IPS DF 6.9 (cell line): ENCODE results near the gene MAML2.

ENCODE experiments used
- DNase-seq: peaks from one replicate; pipeline ENCODE4 v3.0.0-alpha.2; 2013; ENCODE audit warnings: low read depth, low spot score
- H3K27ac ChIP-seq: one replicate; pipeline ENCODE4 v1.5.1; 2013; ENCODE audit warnings: low read length, control low read depth
- H3K27me3 ChIP-seq: 2 replicates; pipeline ENCODE4 v1.6.1; 2013; ENCODE audit warnings: mild to moderate bottlenecking, low read length; ENCODE audit not compliant: control insufficient read depth, insufficient read depth
- H3K36me3 ChIP-seq: 2 replicates; pipeline ENCODE4 v1.6.1; 2013; ENCODE audit warnings: low read length; ENCODE audit not compliant: control insufficient read depth, insufficient read depth
- H3K4me1 ChIP-seq: 2 replicates; pipeline ENCODE4 v1.6.1; 2013; ENCODE audit warnings: low read length; ENCODE audit not compliant: control insufficient read depth, insufficient read depth
- H3K4me3 ChIP-seq: 2 replicates; pipeline ENCODE4 v1.5.1; 2013; ENCODE audit warnings: mild to moderate bottlenecking, low read length
- H3K9me3 ChIP-seq: 2 replicates; pipeline ENCODE4 v1.6.1; 2013; ENCODE audit warnings: low read length, inconsistent platforms; ENCODE audit not compliant: control insufficient read depth, insufficient read depth
- WGBS: extraction: QIAGEN DNeasy Blood & Tissue Kit; methylation state at CpG from one replicate; pipeline ENCODE4 v1.1.7; 2013; ENCODE audit warnings: mixed read lengths, missing lambda C conversion rate; ENCODE audit not compliant: insufficient read length, insufficient coverage; 5-methylcytosine and 5-hydroxymethylcytosine counted together

The MAML2 gene

DNA sequence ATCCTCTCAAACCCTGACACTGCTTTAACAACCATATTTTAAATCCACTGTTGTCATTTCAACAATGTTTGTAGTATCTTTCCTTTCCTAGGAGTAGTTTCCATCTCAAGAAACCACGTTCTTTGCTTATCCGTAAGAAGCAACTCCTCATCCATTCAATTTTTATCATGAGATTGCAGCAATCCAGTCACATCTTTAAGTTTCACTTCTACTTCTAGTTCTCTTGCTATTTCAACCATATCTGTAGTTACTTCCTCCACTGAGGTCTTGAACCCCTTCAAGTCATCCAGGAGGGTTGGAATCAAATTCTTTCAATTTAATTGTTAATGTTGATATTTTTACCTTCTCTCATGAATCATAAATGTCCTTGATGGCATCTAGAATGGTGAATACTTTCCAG is 24.3 kb upstream of the MAML2 start:
- H3K4me1 ChIP-seq: no peaks in the 10 kb centered on the region
- no peak overlapping the region for H3K27ac ChIP-seq
- WGBS: no CpG with 5 or more reads among the region's 2 CpGs
- H3K9me3 ChIP-seq: no peaks in the 10 kb centered on the region
- no peaks in the 10 kb centered on the region for H3K36me3 ChIP-seq
- DNase-seq: no peak
- no peaks in the 10 kb centered on the region for H3K27me3 ChIP-seq
- no peak overlapping the region for H3K4me3 ChIP-seq

DNA sequence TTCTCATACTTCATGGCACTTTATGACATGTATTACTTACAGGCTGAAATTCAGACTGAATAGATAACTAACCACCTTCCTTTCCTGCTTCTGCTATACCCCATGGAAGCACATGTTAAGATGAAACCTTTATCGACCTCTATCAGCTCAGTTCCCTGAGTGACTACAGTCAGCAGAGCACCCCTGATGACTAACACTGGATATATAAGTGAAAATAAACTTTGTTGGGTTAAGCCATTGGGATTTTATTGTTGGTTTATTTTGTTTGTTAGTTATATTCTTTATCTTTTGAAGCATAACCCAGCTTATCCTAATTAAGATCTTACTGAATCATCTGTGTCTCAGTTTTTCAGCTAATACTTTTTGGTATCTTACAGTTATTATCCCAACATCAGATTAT is 23.0 kb upstream of the MAML2 start:
- no peak overlapping the region for H3K4me3 ChIP-seq
- no CpG with 5 or more reads among the region's 1 CpG for WGBS
- no peaks in the 10 kb centered on the region for H3K9me3 ChIP-seq
- H3K27me3 ChIP-seq: no peaks in the 10 kb centered on the region
- no peak overlapping the region for H3K27ac ChIP-seq
- no peak for DNase-seq
- H3K4me1 ChIP-seq: no peaks in the 10 kb centered on the region
- H3K36me3 ChIP-seq: no peaks in the 10 kb centered on the region

DNA sequence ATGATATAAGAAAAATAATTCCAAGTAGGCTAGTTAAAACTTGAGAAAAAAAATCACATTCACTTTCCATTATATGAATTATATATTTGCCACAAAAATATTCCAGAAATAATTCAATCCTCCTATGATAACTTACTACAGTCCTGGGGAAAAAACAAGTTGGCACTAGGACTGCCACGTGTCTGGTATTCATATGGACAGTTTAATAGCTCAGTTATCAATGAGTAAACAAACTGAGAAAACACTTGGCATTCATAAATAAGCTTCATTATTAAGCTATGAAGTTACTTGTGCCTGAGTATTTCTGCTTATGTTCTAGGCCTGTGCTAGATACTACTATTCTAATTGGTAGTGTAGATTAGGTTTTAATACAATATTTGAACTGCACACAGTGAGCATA is 22.5 kb upstream of the MAML2 start:
- no peak overlapping the region for H3K4me3 ChIP-seq
- H3K4me1 ChIP-seq: no peaks in the 10 kb centered on the region
- no CpG with 5 or more reads among the region's 1 CpG for WGBS
- DNase-seq: no peak
- H3K27me3 ChIP-seq: no peaks in the 10 kb centered on the region
- no peaks in the 10 kb centered on the region for H3K36me3 ChIP-seq
- no peak overlapping the region for H3K27ac ChIP-seq
- no peaks in the 10 kb centered on the region for H3K9me3 ChIP-seq

DNA sequence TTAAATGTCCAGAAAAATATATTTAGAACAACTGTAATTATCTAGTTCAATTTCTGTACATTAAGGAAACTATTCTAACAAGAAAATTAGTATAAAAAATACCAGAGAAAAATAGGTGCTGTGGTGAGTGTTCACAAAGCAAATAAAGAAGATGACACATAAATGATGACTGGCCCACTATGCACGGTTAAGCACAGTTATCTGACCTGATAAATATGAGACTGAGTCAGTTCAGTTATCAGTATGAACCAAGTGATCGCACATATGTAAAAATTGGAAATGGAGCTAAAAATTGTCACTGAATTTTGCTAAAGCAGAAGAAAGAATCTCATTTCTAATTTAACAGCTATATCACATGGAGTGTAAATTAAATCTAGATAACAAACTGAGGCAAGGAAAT is 18.8 kb upstream of the MAML2 start:
- Histone ChIP-seq H3K4me1 (no peaks in the 10 kb centered on the region), H3K9me3 (no peaks in the 10 kb centered on the region), H3K4me3 (no peak overlapping the region), H3K36me3 (no peaks in the 10 kb centered on the region), H3K27me3 (no peaks in the 10 kb centered on the region), H3K27ac (no peak overlapping the region)
- no peak for DNase-seq
- no CpG with 5 or more reads among the region's 2 CpGs for WGBS

DNA sequence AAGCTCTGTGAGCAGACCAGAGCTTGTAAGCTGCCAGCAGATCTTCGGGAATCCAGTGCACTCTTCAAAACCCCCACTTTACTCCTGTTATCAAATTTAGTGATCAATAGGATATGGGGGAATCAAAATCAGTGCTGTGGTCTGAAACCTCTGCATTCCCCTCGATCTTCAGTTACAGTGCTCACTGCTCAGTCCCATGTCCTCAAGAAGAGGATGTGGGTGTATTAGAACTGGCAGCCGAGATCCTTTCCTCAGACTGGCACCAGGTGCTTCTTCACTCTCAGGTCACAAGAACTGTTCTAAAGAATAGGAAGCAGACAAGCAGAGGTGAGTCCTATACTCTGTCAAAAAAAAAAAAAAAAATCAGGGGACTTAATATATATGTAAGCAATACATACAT is 15.3 kb upstream of the MAML2 start:
- Histone ChIP-seq H3K9me3 (no peaks in the 10 kb centered on the region), H3K4me3 (no peak overlapping the region), H3K27me3 (no peaks in the 10 kb centered on the region), H3K4me1 (no peaks in the 10 kb centered on the region), H3K27ac (no peak overlapping the region), H3K36me3 (no peaks in the 10 kb centered on the region)
- no peak for DNase-seq
- WGBS: no CpG with 5 or more reads among the region's 3 CpGs

DNA sequence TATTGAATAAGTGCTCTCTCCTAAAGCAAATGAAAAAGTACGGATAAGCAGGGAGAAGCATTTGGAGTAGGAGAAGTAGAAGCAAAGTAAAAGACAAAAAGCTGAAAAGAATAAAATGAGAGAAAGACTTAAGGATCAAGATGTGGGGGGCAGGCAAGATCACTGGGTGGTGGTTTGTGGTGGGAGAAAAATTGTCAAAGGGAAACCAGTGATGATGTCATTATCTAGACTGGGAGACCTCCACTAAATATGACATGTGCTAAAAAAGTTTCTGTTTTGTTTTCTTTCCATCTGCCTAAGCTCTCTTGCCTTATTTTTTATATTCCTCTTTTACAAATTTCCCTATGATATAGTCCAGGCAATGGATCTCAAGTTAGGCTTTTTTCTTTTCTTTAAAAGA is 14.8 kb upstream of the MAML2 start:
- no peak overlapping the region for H3K4me3 ChIP-seq
- H3K9me3 ChIP-seq: no peaks in the 10 kb centered on the region
- no peak overlapping the region for H3K27ac ChIP-seq
- no CpG with 5 or more reads among the region's 1 CpG for WGBS
- H3K36me3 ChIP-seq: no peaks in the 10 kb centered on the region
- no peaks in the 10 kb centered on the region for H3K27me3 ChIP-seq
- H3K4me1 ChIP-seq: no peaks in the 10 kb centered on the region
- no peak for DNase-seq

GRCh38 chr11:96356848-96357247 is 13.9 kb upstream of the MAML2 start:
- DNase-seq: no peak
- Histone ChIP-seq H3K4me3 (no peak overlapping the region), H3K27me3 (no peaks in the 10 kb centered on the region), H3K4me1 (no peaks in the 10 kb centered on the region), H3K9me3 (no peaks in the 10 kb centered on the region), H3K36me3 (no peaks in the 10 kb centered on the region), H3K27ac (no peak overlapping the region)
- no CpG with 5 or more reads among the region's 4 CpGs for WGBS

GRCh38 chr11:96342014-96342960 is 708 bp downstream of the MAML2 start:
- no peak for DNase-seq
- H3K27me3 ChIP-seq: no peaks in the 10 kb centered on the region
- H3K9me3 ChIP-seq: no peaks in the 10 kb centered on the region
- WGBS: 100% methylated on average over 1 of the region's 13 CpGs
- H3K4me1 ChIP-seq: peaks cover 9% of the 10 kb centered on the region
- H3K36me3 ChIP-seq: no peaks in the 10 kb centered on the region
- H3K27ac ChIP-seq: no peak overlapping the region
- H3K4me3 ChIP-seq: peak overlapping the region; percentile 51; the same call in 1 of the 2 replicates

DNA sequence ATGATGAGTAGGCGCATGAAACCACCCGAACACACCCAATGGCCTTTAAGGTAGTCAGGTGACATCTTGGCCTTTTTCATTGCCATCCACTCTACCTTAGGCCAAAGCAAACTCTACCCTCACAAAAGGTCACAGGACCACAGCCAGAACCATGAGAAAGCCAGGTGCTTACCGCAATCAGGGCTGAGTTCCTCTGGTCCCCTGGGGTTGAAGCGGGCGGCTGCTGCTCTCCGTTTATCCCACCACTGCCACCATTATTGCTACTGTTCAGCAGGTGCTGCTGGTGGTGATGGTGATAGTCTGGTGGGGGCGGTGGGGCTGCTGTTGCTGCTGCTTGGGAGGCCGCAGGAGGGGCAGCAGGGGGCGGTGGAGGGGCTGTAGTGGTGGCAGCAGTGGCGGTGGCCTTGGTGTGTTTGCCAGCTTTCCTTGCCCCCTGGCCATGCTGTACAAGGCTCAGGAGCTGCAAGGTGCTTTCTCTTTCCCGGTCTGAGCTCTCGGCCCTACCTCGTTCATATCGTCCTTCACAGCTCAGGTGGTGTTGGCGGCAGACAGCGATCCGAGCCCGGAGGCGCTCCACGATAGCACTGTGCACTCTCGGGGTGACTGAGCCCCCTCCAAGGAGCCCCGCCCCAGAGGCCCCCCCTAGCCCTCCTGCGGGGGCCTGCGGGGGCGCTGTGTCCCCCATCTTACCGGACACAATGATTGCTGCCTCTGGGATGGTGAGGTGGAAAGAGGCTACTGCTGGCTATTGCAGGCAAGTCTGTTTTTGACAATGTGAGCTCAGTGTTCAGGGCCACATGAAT is 1.6 kb downstream of the MAML2 start:
- no peaks in the 10 kb centered on the region for H3K36me3 ChIP-seq
- H3K27me3 ChIP-seq: no peaks in the 10 kb centered on the region
- peaks cover 9% of the 10 kb centered on the region for H3K4me1 ChIP-seq
- no peak overlapping the region for H3K27ac ChIP-seq
- DNase-seq: no peak
- H3K9me3 ChIP-seq: no peaks in the 10 kb centered on the region
- WGBS: no CpG with 5 or more reads among the region's 26 CpGs
- peak overlapping the region; percentile 25; the same call in 1 of the 2 replicates for H3K4me3 ChIP-seq

- Histone ChIP-seq H3K36me3 (no peaks in the 10 kb centered on the region), H3K27me3 (no peaks in the 10 kb centered on the region), H3K9me3 (no peaks in the 10 kb centered on the region), H3K4me1 (peaks cover 12% of the 10 kb centered on the region), H3K4me3 (no peak overlapping the region), H3K27ac (no peak overlapping the region)
- no CpG with 5 or more reads among the region's 4 CpGs for WGBS
- no peak for DNase-seq
These were observed 2.5 kb downstream of the MAML2 start for GRCh38 chr11:96340555-96340885.
